GM12875 (cell line): ENCODE data around the gene BHMT2.
A peak's percentile ranks its signal among the peaks of the same experiment; 100 is the strongest.

ENCODE experiments used
- H3K4me3 ChIP-seq: one replicate; pipeline ENCODE4 v1.5.1; 2011; ENCODE audit warnings: low read depth, low read length, control low read depth
- CTCF ChIP-seq: IDR thresholded peaks from 2 replicates; pipeline ENCODE4 v1.5.1; 2011; ENCODE audit warnings: low read depth, mild to moderate bottlenecking, control low read depth, inconsistent platforms, low read length, moderate library complexity, borderline replicate concordance; ENCODE audit not compliant: insufficient read depth

Gene BHMT2

GRCh38 chr5:79059674-79060073, 9.9 kb upstream of the BHMT2 start:
- TF ChIP-seq CTCF = no peak
- H3K4me3 ChIP-seq = no peak overlapping the region

GRCh38 chr5:79062436-79062835, 7.1 kb upstream of the BHMT2 start:
- TF ChIP-seq CTCF = no peak
- no peak overlapping the region for H3K4me3 ChIP-seq

GRCh38 chr5:79070350-79070667, 742 bp downstream of the BHMT2 start:
- no peak for TF ChIP-seq CTCF
- H3K4me3 ChIP-seq = no peak overlapping the region

GRCh38 chr5:79074641-79075040, 5.1 kb downstream of the BHMT2 start:
- no peak for TF ChIP-seq CTCF
- H3K4me3 ChIP-seq = no peak overlapping the region

GRCh38 chr5:79075646-79076426, 6.3 kb downstream of the BHMT2 start:
- TF ChIP-seq CTCF = peak; percentile 26; the same call in 1 of the 2 replicates
- no peak overlapping the region for H3K4me3 ChIP-seq

- no peak overlapping the region for H3K4me3 ChIP-seq
- no peak for TF ChIP-seq CTCF
Observed at GRCh38 chr5:79076819-79077218, 7.3 kb downstream of the BHMT2 start.

GRCh38 chr5:79077680-79078365, 8.3 kb downstream of the BHMT2 start:
- no peak overlapping the region for H3K4me3 ChIP-seq
- no peak for TF ChIP-seq CTCF
